Osteoblast (primary cell): Measurements from ENCODE around the gene CCDC85B. TPM values are rescaled to one million over a fixed set of nuclear protein-coding genes. Genes with fewer than 3 reads are reported as not detected.
A peak's percentile ranks its signal among the peaks of the same experiment; 100 is the strongest.

ENCODE experiments used
- DNase-seq: peaks from one replicate; pipeline ENCODE4 v3.0.0; 2011; ENCODE audit warnings: low spot score, mixed read lengths; ENCODE audit not compliant: insufficient read length; ENCODE audit errors: missing footprints
- H2AFZ ChIP-seq: 2 replicates; pipeline ENCODE4 v1.6.0; 2011; ENCODE audit warnings: mild to moderate bottlenecking, low read length
- H3K27ac ChIP-seq: 2 replicates; pipeline ENCODE4 v1.5.1; 2011; ENCODE audit warnings: mild to moderate bottlenecking, low read depth, low read length, moderate library complexity
- H3K27me3 ChIP-seq: 2 replicates; pipeline ENCODE4 v1.6.0; 2012; ENCODE audit warnings: mild to moderate bottlenecking, control low read depth, inconsistent platforms, low read length, moderate library complexity; ENCODE audit not compliant: insufficient read depth
- H3K36me3 ChIP-seq: 2 replicates; pipeline ENCODE4 v1.5.1; 2011; ENCODE audit warnings: mild to moderate bottlenecking, low read length, control low read depth, moderate library complexity; ENCODE audit not compliant: insufficient read depth
- H3K4me1 ChIP-seq: 2 replicates; pipeline ENCODE4 v1.5.1; 2011; ENCODE audit warnings: mild to moderate bottlenecking, low read length, control low read depth, moderate library complexity; ENCODE audit not compliant: insufficient read depth
- H3K4me2 ChIP-seq: 2 replicates; pipeline ENCODE4 v1.6.0; 2011; ENCODE audit warnings: mild to moderate bottlenecking, low read length; ENCODE audit not compliant: insufficient read depth
- H3K4me3 ChIP-seq: fragments of 200-600 bp; sonication (generic); 3 replicates; pipeline ENCODE4 v1.5.1; 2012; ENCODE audit warnings: mild to moderate bottlenecking, low read length, inconsistent platforms; ENCODE audit not compliant: insufficient read depth
- H3K79me2 ChIP-seq: 2 replicates; pipeline ENCODE4 v1.6.0; 2012; ENCODE audit warnings: mild to moderate bottlenecking, low read length, control low read depth, inconsistent platforms; ENCODE audit not compliant: insufficient read depth
- H3K9me3 ChIP-seq: 2 replicates; pipeline ENCODE4 v1.5.1; 2011; ENCODE audit warnings: low read depth, low read length, control low read depth
- H4K20me1 ChIP-seq: 2 replicates; pipeline ENCODE4 v1.6.0; 2012; ENCODE audit warnings: mild to moderate bottlenecking, low read length, control low read depth; ENCODE audit not compliant: insufficient read depth
- CTCF ChIP-seq: IDR thresholded peaks from 2 replicates; pipeline ENCODE4 v1.5.1; 2011; ENCODE audit warnings: mild to moderate bottlenecking, low read depth, low read length, moderate library complexity; ENCODE audit errors: extremely low read depth
- total RNA-seq: library from RNA; depleted of rRNA; stranded (reverse); fragments of >200 nt; gene quantifications from 2 replicates; pipeline ENCODE4 v1.2.3, GENCODE V29; 2012

CCDC85B gene
- total RNA-seq, 1 donor, result 47.0 TPM

GRCh38 chr11:65925397-65925796, 34.9 kb downstream of the CCDC85B start:
- Histone ChIP-seq H3K36me3 (peaks cover 38% of the 10 kb centered on the region), H3K4me2 (no peak overlapping the region), H3K4me1 (peaks cover 16% of the 10 kb centered on the region), H4K20me1 (peaks cover 6% of the 10 kb centered on the region), H2AFZ (no peak overlapping the region), H3K9me3 (no peaks in the 10 kb centered on the region), H3K79me2 (peaks cover 31% of the 10 kb centered on the region), H3K27ac (peak overlapping the region; percentile 22), H3K27me3 (no peaks in the 10 kb centered on the region), H3K4me3 (no peak overlapping the region)
- no peak for TF ChIP-seq CTCF
- DNase-seq, result no peak

- Histone ChIP-seq H3K4me1 (peaks cover 18% of the 10 kb centered on the region), H3K27me3 (no peaks in the 10 kb centered on the region), H3K27ac (peak overlapping the region; percentile 60), H3K4me3 (peak overlapping the region; percentile 58), H4K20me1 (no peaks in the 10 kb centered on the region), H3K36me3 (peaks cover 18% of the 10 kb centered on the region), H3K79me2 (peaks cover 8% of the 10 kb centered on the region), H2AFZ (peak overlapping the region; percentile 69), H3K4me2 (peak overlapping the region; percentile 83), H3K9me3 (no peaks in the 10 kb centered on the region)
- peak; percentile 87 for DNase-seq
- TF ChIP-seq CTCF, result no peak
These were observed 37.5 kb downstream of the CCDC85B start for GRCh38 chr11:65927904-65928397.

GRCh38 chr11:65928667-65929066, 38.2 kb downstream of the CCDC85B start:
- Histone ChIP-seq H3K27ac (peak overlapping the region; percentile 60), H3K36me3 (peaks cover 12% of the 10 kb centered on the region), H3K4me3 (no peak overlapping the region), H3K4me1 (peaks cover 18% of the 10 kb centered on the region), H3K79me2 (peaks cover 6% of the 10 kb centered on the region), H3K27me3 (no peaks in the 10 kb centered on the region), H3K4me2 (no peak overlapping the region), H2AFZ (no peak overlapping the region), H3K9me3 (no peaks in the 10 kb centered on the region), H4K20me1 (no peaks in the 10 kb centered on the region)
- TF ChIP-seq CTCF, result no peak
- DNase-seq, result peak; percentile 51

- Histone ChIP-seq H3K79me2 (no peaks in the 10 kb centered on the region), H3K36me3 (no peaks in the 10 kb centered on the region), H3K9me3 (no peaks in the 10 kb centered on the region), H3K27me3 (no peaks in the 10 kb centered on the region), H4K20me1 (no peaks in the 10 kb centered on the region), H3K27ac (no peak overlapping the region), H3K4me1 (peaks cover 21% of the 10 kb centered on the region), H2AFZ (peak overlapping the region; percentile 67), H3K4me2 (peak overlapping the region; percentile 30), H3K4me3 (no peak overlapping the region)
- DNase-seq, result peak; percentile 59
- peak; percentile 28 for TF ChIP-seq CTCF
These were observed 41.5 kb downstream of the CCDC85B start for GRCh38 chr11:65931773-65932557.
